Bronchial epithelial cell (primary cell): Measurements from ENCODE around the gene DPP3. TPM values are rescaled to one million over a fixed set of nuclear protein-coding genes. Genes with fewer than 3 reads are reported as not detected.

ENCODE experiments used
- DNase-seq: peaks from one replicate; pipeline ENCODE4 v3.0.0-alpha.2; 2010; ENCODE audit warnings: low read depth
- FAIRE-seq: peaks from 2 replicates; lab custom pipeline; 2011; peaks lifted over from hg19 to GRCh38; lab: Jason Lieb, UNC
- H3K27me3 ChIP-seq: 2 replicates; pipeline ENCODE4 v1.5.1; 2011; ENCODE audit warnings: low read length; ENCODE audit not compliant: control insufficient read depth, insufficient read depth
- H3K36me3 ChIP-seq: 2 replicates; pipeline ENCODE4 v1.5.1; 2011; ENCODE audit warnings: low read length; ENCODE audit not compliant: control insufficient read depth, insufficient read depth
- H3K4me3 ChIP-seq: 2 replicates; pipeline ENCODE4 v1.5.1; 2011; ENCODE audit warnings: mild to moderate bottlenecking, low read depth, low read length, control low read depth
- CTCF ChIP-seq: IDR thresholded peaks from 2 replicates; pipeline ENCODE4 v1.5.1; 2011; ENCODE audit warnings: mild to moderate bottlenecking, moderate library complexity, low read length, control low read depth, inconsistent platforms; ENCODE audit not compliant: insufficient read depth, severe bottlenecking
- total RNA-seq: library from RNA; depleted of rRNA; stranded (reverse); fragments of >200 nt; gene quantifications from 2 replicates; pipeline ENCODE4 v1.2.1, GENCODE V29; 2014

DPP3 gene
- total RNA-seq, 1 donor from 2014 or later, result 45.0 TPM

DNA sequence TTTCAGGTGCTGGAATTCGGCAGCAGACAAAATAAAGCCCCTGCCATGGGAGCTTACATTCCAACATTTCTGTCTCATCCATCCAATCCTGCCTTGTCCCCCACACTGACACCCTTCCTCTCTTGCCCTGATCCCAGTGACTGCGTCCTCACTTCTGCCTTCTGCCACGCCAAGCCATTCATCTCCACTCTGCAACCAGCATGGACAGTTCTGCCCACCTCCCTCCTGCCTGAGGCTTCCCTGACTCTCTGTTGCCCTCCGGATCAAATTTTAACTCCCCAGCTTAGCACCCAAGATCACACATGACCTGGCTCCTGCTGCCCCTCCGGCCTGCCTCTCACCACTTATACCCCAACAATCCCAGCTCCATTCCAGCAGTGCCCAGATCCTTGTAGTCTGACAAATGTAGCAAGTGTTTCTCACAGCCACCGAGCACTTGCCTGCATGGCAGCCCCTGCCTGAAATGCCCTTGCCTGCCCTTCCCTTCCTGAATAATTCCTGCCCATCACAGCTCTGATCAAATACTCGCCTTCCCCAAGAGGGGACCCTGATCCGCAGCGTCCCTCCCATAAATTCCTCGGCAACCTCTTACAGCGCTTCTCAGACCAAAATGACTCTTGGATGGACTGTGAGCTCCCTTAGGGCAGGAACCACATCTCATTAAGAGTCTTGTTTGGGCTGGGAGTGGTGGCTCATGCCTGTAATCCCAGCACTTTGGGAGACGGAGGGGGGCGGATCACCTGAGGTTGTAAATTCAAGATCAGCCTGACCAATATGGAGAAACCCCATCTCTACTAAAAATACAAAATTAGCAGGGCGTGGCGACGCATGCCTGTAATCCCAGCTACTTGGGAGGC lies 68.8 kb downstream of the DPP3 start:
- peaks cover 5% of the 10 kb centered on the region for H3K27me3 ChIP-seq
- H3K4me3 ChIP-seq, result no peak overlapping the region
- no peak for DNase-seq
- no peak for TF ChIP-seq CTCF
- FAIRE-seq, result no peak
- H3K36me3 ChIP-seq, result no peaks in the 10 kb centered on the region

DNA sequence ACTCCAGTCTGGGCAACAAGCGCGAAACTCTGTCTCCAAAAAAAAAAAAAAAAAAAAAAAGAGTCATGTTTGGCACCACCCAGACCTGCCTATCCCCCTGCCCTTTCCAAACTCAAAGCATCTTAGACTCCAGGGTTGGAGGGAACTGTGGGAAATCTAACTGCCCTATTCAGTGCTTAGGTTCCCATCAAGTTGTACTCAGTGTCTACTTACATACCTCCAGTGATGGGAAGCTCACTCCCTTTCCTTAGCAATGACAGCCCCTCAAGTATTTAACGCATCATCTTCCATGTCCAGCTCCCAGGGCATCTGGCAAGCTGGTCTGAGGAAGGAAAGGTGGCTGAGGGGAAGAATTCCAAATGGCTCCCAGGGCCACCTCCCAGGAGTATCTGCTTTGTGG lies 69.5 kb downstream of the DPP3 start:
- DNase-seq, result no peak
- TF ChIP-seq CTCF, result no peak
- H3K36me3 ChIP-seq, result no peaks in the 10 kb centered on the region
- H3K4me3 ChIP-seq, result no peak overlapping the region
- FAIRE-seq, result no peak
- H3K27me3 ChIP-seq, result peaks cover 5% of the 10 kb centered on the region

- no peaks in the 10 kb centered on the region for H3K36me3 ChIP-seq
- no peak for TF ChIP-seq CTCF
- DNase-seq (no peak), FAIRE-seq (no peak)
- H3K4me3 ChIP-seq, result no peak overlapping the region
- H3K27me3 ChIP-seq, result peaks cover 5% of the 10 kb centered on the region
Observed at GRCh38 chr11:66550887-66551286, 70.7 kb downstream of the DPP3 start.

DNA sequence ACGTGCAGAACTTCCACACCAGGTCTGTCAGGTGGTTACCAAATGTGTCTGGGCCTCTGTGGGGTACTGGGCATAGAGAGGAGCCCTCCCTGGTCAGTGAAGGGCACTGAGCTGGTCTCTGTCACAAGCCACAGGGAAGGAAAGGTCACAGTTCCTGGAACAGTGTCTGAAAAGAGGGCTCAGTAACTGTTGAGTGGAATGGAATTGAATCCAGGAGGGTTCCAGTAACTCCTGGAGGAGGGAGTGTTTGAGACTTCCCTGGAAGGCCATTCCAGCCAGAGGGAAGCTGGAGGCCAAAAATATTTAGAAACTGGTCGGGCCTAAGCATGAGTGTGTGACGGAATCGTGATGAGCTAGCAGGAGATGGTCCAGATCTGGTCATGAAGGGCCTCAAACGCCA lies 74.4 kb downstream of the DPP3 start:
- H3K27me3 ChIP-seq, result peaks cover 3% of the 10 kb centered on the region
- H3K4me3 ChIP-seq, result no peak overlapping the region
- H3K36me3 ChIP-seq, result no peaks in the 10 kb centered on the region
- no peak for TF ChIP-seq CTCF
- FAIRE-seq, result no peak
- DNase-seq, result no peak

DNA sequence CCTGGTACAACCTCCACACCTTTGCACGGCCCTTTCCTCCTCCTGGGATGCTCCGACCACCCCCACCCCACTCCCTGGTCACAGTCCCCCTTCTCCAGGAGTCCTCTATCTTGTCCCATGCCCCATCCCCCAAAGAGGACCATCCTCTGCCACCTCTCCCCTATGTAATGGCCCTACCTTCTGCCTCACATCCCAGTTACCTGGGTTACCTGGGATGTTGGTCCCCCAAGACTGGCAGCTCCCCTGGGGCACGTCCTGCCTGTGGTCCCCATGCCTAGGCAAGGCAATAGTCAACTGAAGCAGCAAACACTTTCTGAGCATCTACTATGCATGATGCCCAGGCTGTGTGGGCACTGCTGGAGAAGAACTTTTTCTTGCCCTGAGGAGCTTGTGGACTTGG lies 75.2 kb downstream of the DPP3 start:
- FAIRE-seq (no peak), DNase-seq (no peak)
- H3K4me3 ChIP-seq, result no peak overlapping the region
- no peaks in the 10 kb centered on the region for H3K36me3 ChIP-seq
- no peak for TF ChIP-seq CTCF
- peaks cover 1% of the 10 kb centered on the region for H3K27me3 ChIP-seq
